SJCRH30 (cell line): Measurements from ENCODE around the gene CRK. TPM values are rescaled to one million over a fixed set of nuclear protein-coding genes. Genes with fewer than 3 reads are reported as not detected.
"Not testable (repeated sequence)": the region's sequence is repeated elsewhere in the genome, so short reads cannot be mapped to it uniquely, and the experiment has no call there.

Experiments
- DNase-seq, 2 experiments: peaks; one replicate each; pipeline ENCODE4 v3.0.0-alpha.2; 2015 to 2020
- H3K27ac ChIP-seq: fragments of 250-450 bp; sonication (Bioruptor Pico); 2 replicates; pipeline ENCODE4 v1.5.1; 2020; ENCODE audit warnings: mild to moderate bottlenecking, moderate library complexity
- H3K27me3 ChIP-seq: fragments of 250-450 bp; sonication (Bioruptor Pico); 2 replicates; pipeline ENCODE4 v1.5.1; 2020; ENCODE audit warnings: mild to moderate bottlenecking, moderate library complexity
- H3K36me3 ChIP-seq: fragments of 250-450 bp; sonication (Bioruptor Pico); 2 replicates; pipeline ENCODE4 v1.5.1; 2020; ENCODE audit warnings: mild to moderate bottlenecking, moderate library complexity
- H3K4me1 ChIP-seq: fragments of 250-450 bp; sonication (Bioruptor Pico); 2 replicates; pipeline ENCODE4 v1.5.1; 2020; ENCODE audit warnings: mild to moderate bottlenecking, moderate library complexity
- H3K4me3 ChIP-seq: fragments of 250-450 bp; sonication (Bioruptor Pico); 2 replicates; pipeline ENCODE4 v1.5.1; 2020; ENCODE audit warnings: mild to moderate bottlenecking, moderate library complexity
- H3K9me3 ChIP-seq: fragments of 250-450 bp; sonication (Bioruptor Pico); replicated peaks from 2 replicates; pipeline ENCODE4 v1.5.1; 2020; ENCODE audit warnings: mild to moderate bottlenecking, moderate library complexity
- total RNA-seq: library from RNA; depleted of rRNA; stranded (reverse); fragments of >200 nt; shearing (Covaris generic); gene quantifications from 2 replicates; pipeline ENCODE4 v1.2.3, GENCODE V29; 2014; rRNA removed

CRK gene
- total RNA-seq, 1 experiment from 2014 or later = 39.4 TPM

DNA sequence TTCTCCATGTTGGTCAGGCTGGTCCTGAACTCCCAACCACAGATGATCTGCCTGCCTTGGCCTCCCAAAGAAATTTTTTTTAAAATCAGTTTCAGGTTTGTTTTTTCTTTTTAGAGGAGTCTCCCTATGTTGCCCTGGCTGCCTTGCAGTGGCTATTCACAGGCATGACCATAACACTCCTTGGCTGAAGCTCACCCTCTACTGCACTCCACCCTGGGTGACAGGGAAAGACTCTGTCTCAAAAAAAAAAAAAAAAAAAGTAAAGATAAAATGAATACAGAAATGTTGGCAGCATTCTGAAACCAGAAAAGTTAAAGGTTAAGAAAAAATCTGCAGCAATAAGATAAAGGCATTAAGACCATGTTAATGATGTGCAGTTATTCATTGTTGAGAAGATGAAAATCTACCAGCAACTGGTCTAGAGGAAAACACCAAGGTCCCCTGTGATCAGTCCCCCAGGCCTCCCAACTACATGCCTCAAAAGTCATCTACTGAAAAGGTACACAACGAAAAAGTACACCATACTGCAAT lies 71.1 kb downstream of the CRK start:
- no peaks in the 10 kb centered on the region for H3K27me3 ChIP-seq
- H3K27ac ChIP-seq = no peak overlapping the region
- H3K4me3 ChIP-seq = no peak overlapping the region
- DNase-seq = no peak
- no peaks in the 10 kb centered on the region for H3K9me3 ChIP-seq
- H3K36me3 ChIP-seq = peaks cover 3% of the 10 kb centered on the region
- H3K4me1 ChIP-seq = no peaks in the 10 kb centered on the region

DNA sequence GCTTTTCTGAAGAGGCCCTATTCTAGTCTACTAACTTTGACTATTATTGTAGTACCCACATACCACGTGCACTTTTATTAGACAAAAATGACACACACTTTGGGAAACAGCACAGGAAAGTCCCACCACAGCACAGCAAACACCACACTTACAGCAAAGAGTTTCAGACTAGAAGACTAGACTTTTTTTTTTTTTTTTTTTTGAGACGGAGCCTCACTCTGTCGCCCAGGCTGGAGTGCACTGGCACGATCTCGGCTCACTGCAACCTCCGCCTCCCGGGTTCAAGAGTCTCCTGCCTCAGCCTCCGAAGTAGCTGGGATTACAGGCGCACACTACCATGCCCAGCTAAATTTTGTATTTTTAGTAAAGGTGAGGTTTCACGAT lies 76.1 kb downstream of the CRK start:
- H3K36me3 ChIP-seq = peaks cover 3% of the 10 kb centered on the region
- H3K27me3 ChIP-seq = no peaks in the 10 kb centered on the region
- no peak for DNase-seq
- H3K4me1 ChIP-seq = no peaks in the 10 kb centered on the region
- H3K9me3 ChIP-seq = no peaks in the 10 kb centered on the region
- H3K27ac ChIP-seq = no peak overlapping the region
- no peak overlapping the region for H3K4me3 ChIP-seq

DNA sequence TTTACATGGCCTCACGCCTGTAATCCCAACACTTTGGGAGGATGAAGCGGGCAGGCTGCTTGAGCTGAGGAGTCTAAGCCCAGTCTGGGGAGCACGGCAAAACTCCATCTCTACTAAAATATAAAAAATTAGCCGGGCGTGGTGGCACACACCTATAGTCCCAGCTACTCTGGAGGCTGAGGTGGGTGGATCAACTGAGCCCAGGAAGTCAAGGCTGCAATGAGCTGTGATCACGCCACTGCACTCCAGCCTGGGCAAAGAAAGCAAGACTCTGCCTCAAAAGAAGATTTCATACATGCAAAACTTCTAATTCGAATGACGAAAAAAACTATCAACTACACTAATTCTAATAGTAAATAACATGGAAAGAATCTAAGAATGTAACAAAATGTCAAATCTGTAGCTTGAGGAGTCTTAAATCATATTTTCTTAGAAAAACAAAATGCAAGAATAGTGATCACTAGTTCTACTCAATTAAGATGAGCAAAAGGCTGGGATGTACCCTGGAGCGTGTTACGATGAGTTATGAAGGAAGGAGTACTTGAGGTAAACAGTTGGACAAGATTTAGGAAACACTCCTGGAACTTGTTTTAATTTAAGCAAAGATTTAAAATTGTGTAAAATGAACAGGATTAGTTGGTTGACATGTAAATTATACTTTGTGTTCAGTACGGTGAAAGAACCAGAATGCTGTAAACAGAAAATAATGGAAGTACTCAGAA lies 76.7 kb downstream of the CRK start:
- Histone ChIP-seq H3K9me3 (no peaks in the 10 kb centered on the region), H3K36me3 (peaks cover 3% of the 10 kb centered on the region), H3K27ac (no peak overlapping the region), H3K4me3 (no peak overlapping the region), H3K27me3 (no peaks in the 10 kb centered on the region), H3K4me1 (no peaks in the 10 kb centered on the region)
- no peak for DNase-seq

DNA sequence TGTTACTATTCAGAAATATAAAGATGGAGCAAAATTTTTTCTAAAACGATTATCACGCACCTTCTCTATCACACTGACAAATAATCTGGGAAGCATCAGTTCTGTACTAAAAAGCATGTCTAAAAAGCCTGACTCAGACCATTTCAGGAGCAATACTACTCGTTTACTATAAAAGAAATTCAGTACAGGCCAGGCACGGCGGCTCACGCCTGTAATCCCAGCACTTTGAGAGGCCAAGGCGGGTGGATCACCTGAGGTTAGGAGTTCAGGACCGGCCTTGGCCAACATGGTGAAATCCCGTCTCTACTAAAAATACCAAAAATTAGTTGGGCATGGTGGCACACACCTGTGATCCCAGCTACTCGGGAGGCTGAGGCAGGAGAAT lies 77.6 kb downstream of the CRK start:
- not testable (repeated sequence) for H3K4me1 ChIP-seq, H3K27me3 ChIP-seq, H3K9me3 ChIP-seq, DNase-seq, H3K36me3 ChIP-seq, H3K4me3 ChIP-seq, H3K27ac ChIP-seq

DNA sequence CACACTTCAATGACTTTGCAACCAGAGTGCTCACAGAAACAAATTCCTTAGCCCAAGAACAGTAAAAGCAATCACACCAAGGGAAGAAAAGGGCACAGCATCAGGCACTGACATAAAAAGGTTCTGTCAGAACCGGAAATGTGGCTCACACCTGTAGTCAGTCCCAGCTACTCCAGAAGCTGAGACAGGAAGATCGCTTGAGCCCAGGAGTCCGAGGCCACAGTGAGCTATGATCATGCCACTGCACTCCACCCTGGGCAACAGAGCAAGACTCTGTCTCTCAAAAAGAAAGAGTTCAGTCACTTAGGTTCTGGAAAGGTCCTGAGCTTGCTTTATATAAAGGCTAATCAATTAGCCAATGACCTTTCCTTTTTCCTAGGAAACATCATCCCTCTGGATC lies 78.7 kb downstream of the CRK start:
- no peak overlapping the region for H3K4me3 ChIP-seq
- H3K4me1 ChIP-seq = no peaks in the 10 kb centered on the region

DNA sequence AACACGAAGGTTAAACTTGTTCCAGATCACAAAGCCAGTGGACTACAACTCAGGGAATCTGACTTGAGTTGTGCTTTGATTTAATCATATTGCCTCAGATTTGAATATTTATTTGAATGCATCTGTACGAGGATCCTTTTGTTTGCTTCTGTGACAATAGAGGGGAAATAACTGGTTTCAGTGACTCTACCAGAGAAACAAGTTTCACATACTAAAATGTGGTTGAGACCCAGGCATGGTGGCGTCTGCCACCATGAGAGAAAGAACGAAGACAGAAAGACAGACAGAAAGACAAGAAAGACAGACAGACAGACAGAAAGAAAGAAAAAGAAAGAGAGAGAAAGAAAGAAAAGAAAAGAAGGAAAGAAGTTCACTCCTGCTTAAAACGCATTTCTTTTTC lies 80.0 kb downstream of the CRK start:
- H3K9me3 ChIP-seq = no peaks in the 10 kb centered on the region
- no peak overlapping the region for H3K27ac ChIP-seq
- H3K27me3 ChIP-seq = no peaks in the 10 kb centered on the region
- H3K4me1 ChIP-seq = no peaks in the 10 kb centered on the region
- H3K4me3 ChIP-seq = no peak overlapping the region
- no peak for DNase-seq
- H3K36me3 ChIP-seq = peaks cover 1% of the 10 kb centered on the region

More for the DNA sequence above, 78.7 kb downstream of the CRK start:
- H3K9me3 ChIP-seq = no peaks in the 10 kb centered on the region
- H3K36me3 ChIP-seq = no peaks in the 10 kb centered on the region; the same call in none of the 2 replicates
- no peaks in the 10 kb centered on the region for H3K27me3 ChIP-seq
- no peak overlapping the region for H3K27ac ChIP-seq
- no peak for DNase-seq

DNA sequence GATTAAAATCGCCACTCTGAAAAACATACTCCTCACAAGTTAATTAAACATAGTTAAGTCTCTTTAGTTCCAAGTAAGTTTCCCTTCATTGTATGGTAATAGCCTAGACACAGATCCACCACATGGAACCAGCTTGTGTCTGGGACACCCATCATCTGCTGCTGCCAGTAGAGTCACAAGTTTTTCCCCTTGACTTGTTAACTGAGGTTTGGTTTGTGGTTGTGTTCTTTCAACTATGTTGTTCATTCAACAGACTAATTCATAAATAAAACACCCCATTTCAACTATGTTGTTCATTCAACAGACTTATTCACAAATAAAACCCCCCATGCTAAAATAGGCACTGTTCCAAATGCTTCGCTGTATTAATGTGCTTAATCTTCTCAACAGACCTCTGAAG lies 80.4 kb downstream of the CRK start:
- Histone ChIP-seq H3K9me3 (no peaks in the 10 kb centered on the region), H3K27ac (no peak overlapping the region), H3K36me3 (peaks cover 4% of the 10 kb centered on the region), H3K27me3 (no peaks in the 10 kb centered on the region), H3K4me3 (no peak overlapping the region), H3K4me1 (no peaks in the 10 kb centered on the region)
- DNase-seq = no peak

DNA sequence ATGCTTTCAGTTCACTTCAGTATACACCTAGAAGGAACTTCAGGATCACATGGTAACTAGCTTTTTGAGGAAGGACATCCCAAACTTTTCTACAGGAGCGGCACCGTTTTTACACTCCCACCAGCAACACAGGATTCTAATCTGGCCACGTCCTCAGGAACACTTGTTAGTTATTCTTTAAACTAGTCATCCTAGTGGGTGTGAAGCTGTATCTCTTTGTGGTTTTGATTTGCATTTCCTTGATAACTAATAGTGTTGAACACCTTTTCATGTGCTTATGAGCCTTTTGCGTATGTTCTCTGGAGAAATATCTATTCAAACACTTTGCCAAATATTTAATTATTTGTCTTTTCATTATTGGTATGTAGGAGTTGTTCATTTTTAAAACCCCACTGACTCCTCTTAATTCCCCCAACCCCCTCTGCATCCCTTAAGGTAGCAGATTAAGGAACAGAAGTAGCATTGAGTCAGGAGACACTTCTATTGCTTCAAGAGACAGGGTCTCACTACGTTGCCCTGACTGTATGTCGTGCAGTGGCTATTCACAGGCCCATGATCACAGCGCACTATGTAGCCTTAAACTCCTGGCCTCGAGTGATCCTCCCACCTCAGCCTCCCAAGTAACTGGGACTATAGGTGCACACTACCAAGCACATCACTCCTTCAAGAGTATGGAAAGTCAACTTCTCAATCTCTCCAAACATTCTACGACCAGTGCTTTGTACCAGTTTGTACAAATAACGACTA lies 81.4 kb downstream of the CRK start:
- Histone ChIP-seq H3K4me1 (no peaks in the 10 kb centered on the region), H3K27me3 (no peaks in the 10 kb centered on the region), H3K4me3 (no peak overlapping the region), H3K9me3 (no peaks in the 10 kb centered on the region), H3K27ac (no peak overlapping the region), H3K36me3 (peaks cover 4% of the 10 kb centered on the region; the same call in 1 of the 2 replicates)
- DNase-seq = no peak

DNA sequence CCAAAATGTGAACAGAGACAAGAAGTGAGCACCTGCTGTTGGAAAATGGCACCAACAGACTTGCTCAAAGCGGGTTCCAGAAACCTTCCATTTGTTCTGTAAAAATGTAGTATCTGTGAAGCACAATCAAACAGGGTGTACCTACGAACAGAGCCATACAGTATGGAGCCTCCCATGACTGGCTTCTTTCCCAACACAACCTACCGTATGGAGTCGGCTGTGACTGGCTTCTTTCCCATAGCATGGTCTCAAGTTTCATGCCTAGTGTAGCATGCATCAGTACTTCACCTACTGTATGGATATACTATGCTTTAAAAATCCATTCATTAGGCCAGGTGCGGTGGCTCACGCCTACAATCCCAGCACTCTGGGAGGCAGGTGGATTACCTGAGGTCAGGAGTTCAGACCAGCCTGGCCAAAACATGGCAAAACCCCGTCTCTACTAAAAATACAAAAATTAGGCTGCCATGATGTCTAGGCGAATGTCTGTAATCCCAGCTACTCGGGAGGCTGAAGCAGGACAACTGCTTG lies 82.3 kb downstream of the CRK start:
- no peak overlapping the region for H3K4me3 ChIP-seq
- H3K9me3 ChIP-seq = no peaks in the 10 kb centered on the region

DNA sequence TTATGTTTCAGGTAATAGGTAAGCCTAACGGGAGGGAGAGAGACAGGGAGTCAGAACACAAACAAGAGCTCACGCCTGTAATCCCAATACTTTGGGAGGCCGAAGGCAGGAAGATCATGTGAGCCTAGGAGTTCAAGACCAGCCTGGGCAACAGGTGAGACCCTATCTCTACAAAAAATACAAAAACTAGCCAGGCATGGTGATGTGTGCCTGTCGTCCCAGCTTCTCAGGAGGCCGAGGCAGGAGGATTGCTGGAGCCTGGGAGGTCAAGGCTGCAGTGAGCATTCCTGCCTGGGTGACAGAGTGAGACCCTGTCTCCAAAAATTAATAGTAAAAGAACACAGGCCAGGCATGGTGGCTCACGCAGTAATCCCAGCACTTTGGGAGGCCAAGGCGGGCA lies 83.4 kb downstream of the CRK start:
- Histone ChIP-seq H3K27me3 (no peaks in the 10 kb centered on the region), H3K9me3 (no peaks in the 10 kb centered on the region), H3K27ac (no peak overlapping the region), H3K4me3 (no peak overlapping the region), H3K36me3 (peaks cover 4% of the 10 kb centered on the region; the same call in 1 of the 2 replicates), H3K4me1 (no peaks in the 10 kb centered on the region)
- DNase-seq = no peak

More for the DNA sequence above, 82.3 kb downstream of the CRK start:
- Histone ChIP-seq H3K27ac (no peak overlapping the region), H3K27me3 (no peaks in the 10 kb centered on the region), H3K36me3 (peaks cover 4% of the 10 kb centered on the region; the same call in 1 of the 2 replicates), H3K4me1 (no peaks in the 10 kb centered on the region)
- no peak for DNase-seq

DNA sequence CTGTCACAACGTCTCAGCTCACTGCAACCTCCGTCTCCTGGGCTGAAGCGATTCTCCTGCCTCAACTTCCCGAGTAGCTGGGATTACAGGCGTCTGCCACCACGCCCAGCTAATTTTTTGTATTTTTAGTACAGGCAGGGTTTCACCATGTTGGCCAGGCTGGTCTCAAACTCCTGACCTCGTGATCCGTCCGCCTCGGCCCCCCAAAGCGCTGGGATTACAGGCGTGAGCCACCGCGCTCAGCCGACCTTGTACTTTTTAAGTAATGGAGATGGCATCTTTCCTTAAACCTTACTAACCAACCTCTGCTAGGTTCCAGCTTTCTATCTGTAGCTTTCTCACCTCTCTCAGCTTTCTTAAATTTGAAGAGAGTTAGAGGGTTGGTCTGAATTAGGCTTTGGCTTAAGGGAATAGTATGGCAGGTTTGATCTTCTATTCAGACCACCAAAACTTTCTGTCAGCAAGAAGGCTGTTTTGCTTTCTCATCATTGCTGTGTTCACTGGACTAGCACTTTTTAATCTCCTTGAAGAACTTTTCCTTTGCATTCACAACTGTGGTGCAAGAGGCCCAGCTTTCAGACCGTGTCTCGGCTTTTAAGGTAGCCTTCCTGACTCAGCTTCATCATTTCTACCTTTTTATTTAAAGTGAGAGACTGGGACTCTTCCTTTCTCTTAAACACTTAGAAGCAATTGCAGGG lies 84.0 kb downstream of the CRK start:
- H3K36me3 ChIP-seq = peaks cover 4% of the 10 kb centered on the region; the same call in 1 of the 2 replicates
- DNase-seq = no peak
- no peak overlapping the region for H3K27ac ChIP-seq
- no peaks in the 10 kb centered on the region for H3K4me1 ChIP-seq
- H3K9me3 ChIP-seq = no peaks in the 10 kb centered on the region
- H3K4me3 ChIP-seq = no peak overlapping the region
- H3K27me3 ChIP-seq = no peaks in the 10 kb centered on the region

Other genes with a start within 250 kb of the CRK start
- gene BHLHA9, start 185.8 kb downstream of the CRK start, total RNA-seq = not detected in 2 replicates
- gene TRARG1, start 176.6 kb downstream of the CRK start, total RNA-seq = not detected in 2 replicates
- 471 and 592 TPM in 2 replicates for gene YWHAE, start 56.0 kb downstream of the CRK start, total RNA-seq
- gene MYO1C, start 36.5 kb upstream of the CRK start, total RNA-seq = 17.9 and 19.1 TPM in 2 replicates
- gene INPP5K, start 60.4 kb upstream of the CRK start, total RNA-seq = 9.7 and 9.9 TPM in 2 replicates
- 17.2 and 21.5 TPM in 2 replicates for gene PITPNA, start 106.6 kb upstream of the CRK start, total RNA-seq
- 0.63 and 0.66 TPM in 2 replicates for gene SLC43A2, start 172.6 kb upstream of the CRK start, total RNA-seq
- 0.06 and 0.13 TPM in 2 replicates for gene SCARF1, start 189.5 kb upstream of the CRK start, total RNA-seq
- gene RILP, start 193.6 kb upstream of the CRK start, total RNA-seq = 0.28 and 0.67 TPM in 2 replicates
- 144 and 145 TPM in 2 replicates for gene PRPF8, start 228.6 kb upstream of the CRK start, total RNA-seq